GM18873 (cell line): Measurements from ENCODE around the gene PRPF4.
"Not testable (repeated sequence)": the region's sequence is repeated elsewhere in the genome, so short reads cannot be mapped to it uniquely, and the experiment has no call there.

Source experiments
- ATAC-seq: cut with Tn5 transposase; IDR thresholded peaks from one replicate; pipeline ENCODE4 v1.9.1; 2021; ENCODE audit warnings: mild to moderate bottlenecking, moderate library complexity, moderate number of reproducible peaks; ENCODE audit not compliant: unreplicated experiment, low FRiP score

Gene PRPF4

GRCh38 chr9:113266174-113266573 lies 9.3 kb upstream of the PRPF4 start:
- ATAC-seq: no peak

DNA sequence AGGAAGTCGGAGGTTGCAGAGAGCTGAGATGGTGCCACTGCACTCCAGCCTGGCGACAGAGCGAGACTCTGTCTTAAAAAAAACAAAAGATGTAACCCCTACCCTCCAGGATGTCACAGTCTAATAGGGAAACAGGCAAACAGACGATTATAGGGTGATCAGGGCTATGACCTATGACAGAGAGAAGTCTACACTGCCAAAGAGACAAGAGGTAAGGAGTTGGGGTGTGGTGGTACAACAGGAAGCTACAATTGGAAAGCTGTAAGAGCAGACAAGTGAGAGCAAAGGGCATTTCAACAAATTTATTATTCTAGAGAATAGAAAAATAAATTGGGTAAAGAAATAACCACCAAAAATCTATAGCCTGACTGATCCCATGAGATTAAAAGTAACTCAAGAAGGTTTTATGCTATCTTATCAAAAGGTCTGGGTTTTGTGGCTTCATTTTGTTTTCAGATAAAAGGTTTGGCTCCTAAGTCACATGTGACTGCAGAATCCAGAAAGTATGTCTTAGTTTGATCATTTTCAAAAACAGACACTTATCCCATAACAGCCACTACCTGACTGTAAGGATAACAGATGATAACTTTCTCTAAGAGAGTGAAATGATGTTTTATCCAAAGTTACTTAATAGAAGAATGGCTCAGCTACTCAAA lies 7.4 kb upstream of the PRPF4 start:
- ATAC-seq: no peak

GRCh38 chr9:113269355-113269754 lies 6.1 kb upstream of the PRPF4 start:
- ATAC-seq: no peak

- no peak for ATAC-seq
Measured at GRCh38 chr9:113269871-113270270, 5.6 kb upstream of the PRPF4 start.

DNA sequence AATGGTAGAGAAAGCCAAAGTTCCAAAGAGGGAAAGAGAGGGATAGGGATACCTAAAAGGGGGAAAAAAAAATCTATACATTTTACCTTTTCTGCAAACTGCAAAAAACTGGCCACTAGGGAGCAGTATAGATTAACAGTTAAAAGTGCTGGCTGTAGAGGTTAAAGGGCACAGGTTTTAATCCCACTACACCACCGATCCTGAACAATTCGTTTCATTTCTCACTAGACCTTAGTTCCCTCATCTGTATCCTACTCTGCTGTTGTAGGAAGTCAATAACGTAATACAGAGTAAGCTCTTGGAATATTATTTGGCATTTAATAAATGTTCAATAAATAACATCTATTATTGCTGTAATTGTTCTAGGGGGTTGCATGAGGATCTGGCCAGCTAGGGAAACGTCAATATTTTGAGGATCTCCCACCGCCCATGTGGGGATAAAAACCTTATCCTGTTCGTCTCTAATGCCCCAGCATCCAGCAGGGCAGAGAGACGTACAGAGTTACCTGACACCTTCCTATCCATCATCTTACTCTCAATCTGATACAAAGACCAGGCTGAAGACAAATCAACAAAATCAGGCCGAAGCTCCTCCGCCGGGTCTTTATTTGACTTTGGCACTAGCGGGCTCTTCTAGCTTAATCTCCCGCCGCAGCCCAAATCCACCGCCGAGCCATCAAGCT lies 843 bp upstream of the PRPF4 start:
- ATAC-seq: no peak

GRCh38 chr9:113278840-113279239 lies 3.4 kb downstream of the PRPF4 start:
- ATAC-seq: no peak

DNA sequence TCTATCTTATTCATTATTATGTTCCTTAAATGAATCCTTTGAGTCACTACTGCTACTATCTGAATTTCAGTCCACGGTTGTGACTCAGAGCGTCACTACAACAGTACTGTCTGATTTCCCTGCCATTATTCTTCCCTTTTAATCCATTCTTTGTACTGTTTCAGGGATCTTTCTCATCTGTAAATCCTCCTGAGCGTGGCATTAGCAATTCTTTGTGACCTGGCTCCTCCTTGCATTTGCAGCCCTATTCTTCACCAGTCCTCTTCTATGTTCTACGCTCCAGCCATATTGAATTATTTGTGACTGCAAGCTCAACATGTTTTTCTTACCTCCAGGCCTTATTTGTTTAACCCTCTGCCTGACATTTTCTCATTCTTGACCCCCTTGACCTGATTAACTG lies 5.9 kb downstream of the PRPF4 start:
- no peak for ATAC-seq

DNA sequence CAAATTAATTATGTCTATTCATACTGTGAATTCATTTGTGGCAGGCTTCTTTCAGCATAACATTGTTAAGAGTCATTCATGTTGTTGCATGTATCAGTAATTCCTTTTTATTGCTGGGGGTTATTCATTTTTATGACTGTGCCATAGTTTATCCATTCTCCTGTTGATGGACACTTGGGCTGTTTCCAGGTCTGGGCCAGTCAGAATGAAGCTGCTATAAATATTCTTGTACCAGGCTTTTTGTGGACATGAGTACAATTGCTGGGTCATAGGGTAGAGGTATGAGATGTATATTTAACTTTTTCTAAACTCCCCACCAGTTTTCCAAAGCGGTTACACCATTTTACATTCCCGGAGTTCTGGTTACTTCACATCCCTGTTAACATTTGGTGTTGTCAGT lies 13.6 kb downstream of the PRPF4 start:
- ATAC-seq: no peak

DNA sequence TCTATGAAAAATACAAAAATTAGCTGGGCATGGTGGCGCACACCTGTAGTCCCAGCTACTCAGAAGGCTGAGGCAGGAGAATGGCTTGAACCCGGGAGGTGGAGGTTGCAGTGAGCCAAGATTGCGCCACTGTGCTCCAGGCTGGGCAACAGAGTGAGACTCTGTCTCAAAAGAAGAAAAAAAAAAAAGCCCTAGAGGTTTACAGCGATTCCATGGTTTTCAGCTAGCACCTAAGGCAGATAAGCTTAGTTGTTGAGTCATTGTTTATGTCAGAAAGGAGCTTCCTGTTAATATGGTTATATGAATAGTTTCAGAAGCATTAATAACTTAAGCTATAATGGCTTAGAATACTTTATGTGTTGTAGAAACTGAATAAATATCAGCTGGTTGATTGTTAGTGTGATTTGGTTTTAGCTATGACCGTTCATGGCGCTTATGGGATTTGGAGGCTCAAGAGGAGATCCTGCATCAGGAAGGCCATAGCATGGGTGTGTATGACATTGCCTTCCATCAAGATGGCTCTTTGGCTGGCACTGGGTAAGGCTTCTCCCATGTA lies 14.7 kb downstream of the PRPF4 start:
- no peak for ATAC-seq

GRCh38 chr9:113293285-113293878 lies 17.9 kb downstream of the PRPF4 start:
- no peak for ATAC-seq

DNA sequence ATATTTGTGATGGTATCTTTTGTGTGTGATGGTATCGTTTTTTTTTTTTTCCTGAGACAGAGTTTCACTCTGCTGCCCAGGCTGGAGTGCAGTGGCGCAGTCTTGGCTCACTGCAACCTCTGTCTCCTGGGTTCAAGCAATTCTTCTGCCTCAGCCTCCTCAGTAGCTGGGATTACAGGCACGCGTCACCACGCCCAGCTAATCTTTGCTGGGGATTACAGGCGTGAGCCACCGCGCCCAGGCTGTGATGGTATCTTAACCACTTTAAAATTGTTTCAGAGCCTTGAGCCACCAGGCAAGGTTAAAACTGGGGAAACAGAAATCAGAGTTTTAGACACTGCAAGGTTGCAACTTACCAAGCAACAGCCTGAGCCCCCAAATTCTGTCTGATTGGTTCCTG lies 20.8 kb downstream of the PRPF4 start:
- not testable (repeated sequence) for ATAC-seq

DNA sequence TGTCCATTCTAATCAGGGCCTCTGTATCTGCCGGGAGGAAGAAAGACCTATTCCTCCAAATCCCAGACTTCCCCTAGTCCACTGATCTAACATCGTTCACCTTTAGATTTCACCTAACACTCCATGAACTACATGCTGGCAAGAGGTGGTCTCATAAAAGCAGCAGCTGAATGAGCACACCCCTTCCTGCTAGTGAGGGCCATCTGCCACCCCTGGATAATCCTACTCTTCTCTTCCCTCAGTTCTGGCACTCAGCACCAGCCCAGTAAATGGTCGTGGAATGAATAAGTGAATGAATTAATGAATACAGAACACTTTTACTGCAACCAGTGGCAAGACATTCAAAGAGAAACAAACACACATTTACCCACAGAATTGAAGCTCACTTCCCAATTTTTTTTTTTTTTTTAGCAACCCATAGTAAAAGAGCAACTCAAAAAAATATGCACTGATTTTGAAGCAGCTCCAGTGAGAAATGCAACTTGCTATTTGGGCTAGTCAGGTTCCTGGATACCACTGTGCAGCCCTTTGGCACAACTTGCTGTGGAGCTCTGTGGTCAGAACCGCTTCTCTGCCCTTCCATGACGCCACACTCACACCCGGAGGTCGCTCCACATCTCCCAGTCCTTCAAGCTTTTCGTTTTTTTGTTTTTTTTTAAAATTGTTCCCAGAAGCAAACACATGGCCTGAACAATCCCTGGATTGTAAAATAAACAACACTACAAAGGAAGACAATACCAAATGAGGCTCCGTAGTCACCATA lies 21.5 kb downstream of the PRPF4 start:
- ATAC-seq: no peak

DNA sequence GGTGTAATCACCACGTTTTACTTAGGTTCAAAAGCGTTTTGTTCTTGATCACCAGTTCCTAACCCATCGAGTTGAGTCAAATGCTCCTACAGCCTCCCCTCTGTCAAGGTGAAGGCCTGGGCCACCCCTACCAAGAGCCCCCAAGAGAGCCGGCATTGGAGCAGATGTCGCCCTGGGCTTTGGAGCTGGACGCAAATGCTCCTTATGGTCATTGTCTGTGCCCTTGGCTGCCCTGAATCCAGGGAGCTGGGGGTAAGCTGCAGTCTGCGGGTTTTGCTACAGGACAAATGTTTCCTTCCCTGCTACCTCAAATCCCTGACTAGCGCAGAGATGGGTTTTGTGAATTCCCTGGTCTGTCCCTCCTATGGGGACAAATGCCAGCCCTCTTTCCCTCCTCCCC lies 22.9 kb downstream of the PRPF4 start:
- ATAC-seq: no peak

GRCh38 chr9:113298924-113299770 lies 23.7 kb downstream of the PRPF4 start:
- ATAC-seq: no peak

DNA sequence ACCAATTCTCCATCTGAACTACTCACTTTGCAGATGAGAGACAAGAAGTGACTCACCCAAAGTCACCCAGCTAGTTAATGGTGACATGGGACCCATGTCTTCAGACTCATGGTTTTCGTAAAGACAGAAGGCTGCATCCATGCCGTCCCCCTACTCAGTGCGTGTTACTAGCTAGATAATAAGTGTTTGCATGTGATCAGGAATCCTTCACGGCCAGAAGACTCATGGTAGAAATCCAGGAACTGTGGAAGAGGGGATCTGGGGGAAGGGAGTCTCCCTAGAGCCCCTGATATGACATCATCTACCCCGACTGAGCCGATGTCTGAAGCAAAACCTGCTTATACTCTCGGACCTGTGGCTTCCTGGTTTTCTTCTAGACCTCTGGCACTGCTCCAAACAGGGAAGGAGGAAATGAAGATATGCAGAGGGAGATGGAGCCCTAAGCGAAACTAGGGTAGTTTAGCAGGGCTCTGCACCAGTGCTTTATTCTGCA lies 24.4 kb downstream of the PRPF4 start:
- ATAC-seq: no peak

GRCh38 chr9:113301548-113301947 lies 26.1 kb downstream of the PRPF4 start:
- no peak for ATAC-seq

GRCh38 chr9:113302792-113303418 lies 27.4 kb downstream of the PRPF4 start, which contains the start of gene RNF183:
TSS of gene RNF183 (minus strand) at chr9:113303376. CDS start at chr9:113298184, 5,192 bp downstream.
- ATAC-seq: no peak

DNA sequence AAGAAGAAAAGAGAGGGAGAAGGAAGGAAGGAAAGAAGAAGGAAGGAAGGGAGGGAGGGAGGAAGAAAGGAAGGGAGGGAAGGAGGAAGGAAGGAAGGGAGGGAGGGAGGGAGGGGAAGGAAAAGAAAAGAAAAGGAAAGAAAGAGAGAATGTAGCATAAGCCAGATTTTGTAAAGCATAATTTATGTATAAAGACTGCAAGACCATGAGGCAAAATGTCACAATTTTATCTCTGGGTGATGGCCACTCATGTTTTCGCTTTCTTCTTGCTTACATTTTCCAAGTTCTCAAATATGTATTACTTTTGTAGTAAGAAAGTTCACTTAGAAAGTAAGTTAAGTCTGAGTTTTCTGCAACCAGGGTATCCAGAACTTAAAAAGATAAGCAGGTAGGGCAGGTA lies 31.1 kb downstream of the PRPF4 start:
- ATAC-seq: no peak

GRCh38 chr9:113307396-113307975 lies 32.0 kb downstream of the PRPF4 start:
- no peak for ATAC-seq
